ENCODE data around the gene SPATA9. TPM values are rescaled to one million over a fixed set of nuclear protein-coding genes. Genes with fewer than 3 reads are reported as not detected.

SPATA9 gene
- total RNA-seq, 1 experiment from 2014 or later, result 0.15 TPM

DNA sequence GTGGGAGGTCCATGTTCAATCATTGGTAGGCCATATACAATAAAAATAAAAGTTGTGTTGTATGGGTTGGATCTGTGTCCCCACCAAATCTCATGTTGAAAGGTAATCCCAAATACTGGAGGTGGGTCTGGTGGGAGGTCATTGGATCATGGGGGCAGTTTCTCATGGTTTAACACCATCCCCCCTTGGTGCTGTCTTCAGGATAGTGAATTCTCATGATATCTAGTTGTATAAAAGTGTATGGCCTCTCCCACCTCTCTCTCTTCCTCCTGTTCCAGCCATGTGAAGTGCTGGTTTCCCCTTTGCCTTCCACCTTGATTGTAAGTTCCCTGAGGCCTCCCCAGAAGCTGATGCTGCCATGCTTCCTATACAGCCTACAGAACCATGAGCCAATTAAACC, 15.1 kb downstream of the SPATA9 start:
- Histone ChIP-seq H3K27me3 (ENCODE audit: control insufficient read depth, insufficient read depth, low read length) (no peaks in the 10 kb centered on the region), H3K36me3 (ENCODE audit: control insufficient read depth, insufficient read depth, low read length) (no peaks in the 10 kb centered on the region), H3K9me3 (ENCODE audit: control insufficient read depth, insufficient read depth, low read depth, low read length) (no peaks in the 10 kb centered on the region), H3K4me1 (ENCODE audit: control insufficient read depth, insufficient read depth, low read length) (peaks cover 7% of the 10 kb centered on the region), H3K4me3 (ENCODE audit: low read depth in 2 of 2, low read length in 2 of 2) (no peak overlapping the region), H3K27ac (ENCODE audit: low read length) (no peak overlapping the region)
- in situ Hi-C loops (cut with HindIII; ENCODE audit: low pct_unique_long_range_greater_than_20kb, low sequenced_read_pairs), result no loop called here
- DNase-seq (ENCODE audit: low read depth, low spot score) (no peak), ATAC-seq (no peak)
- CTCF ChIA-PET, result no interaction called here
- TF ChIP-seq, protein P1, sequence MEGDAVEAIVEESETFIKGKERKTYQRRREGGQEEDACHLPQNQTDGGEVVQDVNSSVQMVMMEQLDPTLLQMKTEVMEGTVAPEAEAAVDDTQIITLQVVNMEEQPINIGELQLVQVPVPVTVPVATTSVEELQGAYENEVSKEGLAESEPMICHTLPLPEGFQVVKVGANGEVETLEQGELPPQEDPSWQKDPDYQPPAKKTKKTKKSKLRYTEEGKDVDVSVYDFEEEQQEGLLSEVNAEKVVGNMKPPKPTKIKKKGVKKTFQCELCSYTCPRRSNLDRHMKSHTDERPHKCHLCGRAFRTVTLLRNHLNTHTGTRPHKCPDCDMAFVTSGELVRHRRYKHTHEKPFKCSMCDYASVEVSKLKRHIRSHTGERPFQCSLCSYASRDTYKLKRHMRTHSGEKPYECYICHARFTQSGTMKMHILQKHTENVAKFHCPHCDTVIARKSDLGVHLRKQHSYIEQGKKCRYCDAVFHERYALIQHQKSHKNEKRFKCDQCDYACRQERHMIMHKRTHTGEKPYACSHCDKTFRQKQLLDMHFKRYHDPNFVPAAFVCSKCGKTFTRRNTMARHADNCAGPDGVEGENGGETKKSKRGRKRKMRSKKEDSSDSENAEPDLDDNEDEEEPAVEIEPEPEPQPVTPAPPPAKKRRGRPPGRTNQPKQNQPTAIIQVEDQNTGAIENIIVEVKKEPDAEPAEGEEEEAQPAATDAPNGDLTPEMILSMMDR (IDR thresholded peaks at IDR 0.05), result no peak
- no peak for TF ChIP-seq TCF7L2 (IDR thresholded peaks at IDR 0.05; ENCODE audit: low read depth, low read length)
- no peak for TF ChIP-seq SIN3A (IDR thresholded peaks at IDR 0.05; ENCODE audit: borderline replicate concordance, insufficient read depth, low read depth, low read length)
- intact Hi-C loops (cut with micrococcal nuclease; ENCODE audit: unreplicated experiment), result no loop called here
- BruUV-seq (replicated peaks), result no TSS peak
- POLR2A ChIA-PET, result no interaction called here

DNA sequence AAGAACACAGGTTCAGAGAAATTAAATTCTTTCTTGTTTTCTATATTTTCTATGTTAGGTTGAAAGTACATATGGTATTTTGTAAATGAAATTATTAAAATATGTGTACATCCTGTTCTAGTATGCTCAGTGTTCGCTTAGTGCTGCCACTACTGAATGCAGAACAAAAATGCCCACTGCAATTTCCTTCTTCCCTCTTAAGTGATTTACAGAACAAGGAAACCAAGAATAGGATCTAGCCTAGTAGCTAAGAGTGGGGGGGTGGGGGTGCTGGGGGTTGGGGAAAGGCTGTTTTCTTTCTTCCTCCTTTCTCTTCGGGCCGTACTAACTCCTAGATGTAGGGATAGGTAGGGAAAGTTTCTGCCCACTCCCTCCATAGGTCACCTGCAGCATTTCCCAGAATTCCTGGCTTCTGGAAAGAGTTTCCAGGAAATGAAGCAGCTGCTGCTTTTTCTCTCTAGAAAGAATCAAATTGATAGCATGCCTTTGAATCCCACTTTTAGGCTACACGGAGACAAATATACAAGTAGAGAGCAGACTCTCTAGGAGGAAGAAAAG, 15.7 kb downstream of the SPATA9 start:
- in situ Hi-C loops (cut with HindIII; ENCODE audit: low pct_unique_long_range_greater_than_20kb, low sequenced_read_pairs) (no loop called here), intact Hi-C loops (cut with micrococcal nuclease; ENCODE audit: unreplicated experiment) (no loop called here)
- Histone ChIP-seq H3K36me3 (ENCODE audit: control insufficient read depth, insufficient read depth, low read length) (no peaks in the 10 kb centered on the region), H3K4me1 (ENCODE audit: control insufficient read depth, insufficient read depth, low read length) (peaks cover 7% of the 10 kb centered on the region), H3K27ac (ENCODE audit: low read length) (no peak overlapping the region), H3K9me3 (ENCODE audit: control insufficient read depth, insufficient read depth, low read depth, low read length) (no peaks in the 10 kb centered on the region), H3K27me3 (ENCODE audit: control insufficient read depth, insufficient read depth, low read length) (no peaks in the 10 kb centered on the region), H3K4me3 (ENCODE audit: low read depth in 2 of 2, low read length in 2 of 2) (no peak overlapping the region)
- ATAC-seq, result no peak
- ChIA-PET CTCF (no interaction called here), POLR2A (no interaction called here)
- DNase-seq (ENCODE audit: low read depth, low spot score), result no peak
- no TSS peak for BruUV-seq (replicated peaks)
- TF ChIP-seq SIN3A (IDR thresholded peaks at IDR 0.05; ENCODE audit: borderline replicate concordance, insufficient read depth, low read depth, low read length), result no peak
- no peak for TF ChIP-seq TCF7L2 (IDR thresholded peaks at IDR 0.05; ENCODE audit: low read depth, low read length)
- TF ChIP-seq POLR2AphosphoS5 (IDR thresholded peaks at IDR 0.05; ENCODE audit: low read depth, low read length), result no peak
- TF ChIP-seq, protein P1 (IDR thresholded peaks at IDR 0.05), result no peak
- TF ChIP-seq, protein P2, sequence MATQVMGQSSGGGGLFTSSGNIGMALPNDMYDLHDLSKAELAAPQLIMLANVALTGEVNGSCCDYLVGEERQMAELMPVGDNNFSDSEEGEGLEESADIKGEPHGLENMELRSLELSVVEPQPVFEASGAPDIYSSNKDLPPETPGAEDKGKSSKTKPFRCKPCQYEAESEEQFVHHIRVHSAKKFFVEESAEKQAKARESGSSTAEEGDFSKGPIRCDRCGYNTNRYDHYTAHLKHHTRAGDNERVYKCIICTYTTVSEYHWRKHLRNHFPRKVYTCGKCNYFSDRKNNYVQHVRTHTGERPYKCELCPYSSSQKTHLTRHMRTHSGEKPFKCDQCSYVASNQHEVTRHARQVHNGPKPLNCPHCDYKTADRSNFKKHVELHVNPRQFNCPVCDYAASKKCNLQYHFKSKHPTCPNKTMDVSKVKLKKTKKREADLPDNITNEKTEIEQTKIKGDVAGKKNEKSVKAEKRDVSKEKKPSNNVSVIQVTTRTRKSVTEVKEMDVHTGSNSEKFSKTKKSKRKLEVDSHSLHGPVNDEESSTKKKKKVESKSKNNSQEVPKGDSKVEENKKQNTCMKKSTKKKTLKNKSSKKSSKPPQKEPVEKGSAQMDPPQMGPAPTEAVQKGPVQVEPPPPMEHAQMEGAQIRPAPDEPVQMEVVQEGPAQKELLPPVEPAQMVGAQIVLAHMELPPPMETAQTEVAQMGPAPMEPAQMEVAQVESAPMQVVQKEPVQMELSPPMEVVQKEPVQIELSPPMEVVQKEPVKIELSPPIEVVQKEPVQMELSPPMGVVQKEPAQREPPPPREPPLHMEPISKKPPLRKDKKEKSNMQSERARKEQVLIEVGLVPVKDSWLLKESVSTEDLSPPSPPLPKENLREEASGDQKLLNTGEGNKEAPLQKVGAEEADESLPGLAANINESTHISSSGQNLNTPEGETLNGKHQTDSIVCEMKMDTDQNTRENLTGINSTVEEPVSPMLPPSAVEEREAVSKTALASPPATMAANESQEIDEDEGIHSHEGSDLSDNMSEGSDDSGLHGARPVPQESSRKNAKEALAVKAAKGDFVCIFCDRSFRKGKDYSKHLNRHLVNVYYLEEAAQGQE (IDR thresholded peaks at IDR 0.05; ENCODE audit: insufficient read depth in 1 of 2, low read depth in 2 of 2, low read length in 1 of 2), result no peak
